OCI-LY1 (cell line): ENCODE results near the gene ABT1.

ENCODE experiments used
- H2AFZ ChIP-seq: fragments of 200-600 bp; sonication (generic), shearing (Covaris generic); 2 replicates; pipeline ENCODE4 v1.6.0; 2014; ENCODE audit warnings: antibody characterized with exemption, mild to moderate bottlenecking, low read length
- H3F3A ChIP-seq: fragments of 200-600 bp; sonication (generic), shearing (Covaris generic); 2 replicates; pipeline ENCODE4 v1.6.0; 2014; ENCODE audit warnings: mild to moderate bottlenecking, antibody characterized with exemption, low read length, moderate library complexity; ENCODE audit not compliant: insufficient read depth
- H3K27ac ChIP-seq: fragments of 200-600 bp; sonication (generic); 2 replicates; pipeline ENCODE4 v1.5.1; 2014; ENCODE audit warnings: low read length, mixed run types, mild to moderate bottlenecking, low read depth; ENCODE audit not compliant: poor library complexity, severe bottlenecking
- H3K27me3 ChIP-seq: fragments of 200-600 bp; sonication (generic); 2 replicates; pipeline ENCODE4 v1.6.0; 2014; ENCODE audit warnings: antibody characterized with exemption, mild to moderate bottlenecking, low read length, moderate library complexity; ENCODE audit not compliant: insufficient read depth
- H3K36me3 ChIP-seq: fragments of 200-600 bp; sonication (generic); 2 replicates; pipeline ENCODE4 v1.6.1; 2014; ENCODE audit warnings: mild to moderate bottlenecking, antibody characterized with exemption, low read length, moderate library complexity, mixed read lengths; ENCODE audit not compliant: insufficient read depth
- H3K4me1 ChIP-seq: fragments of 200-600 bp; sonication (generic); 2 replicates; pipeline ENCODE4 v1.5.1; 2014; ENCODE audit warnings: mild to moderate bottlenecking, low read length, moderate library complexity; ENCODE audit not compliant: insufficient read depth, severe bottlenecking
- H3K4me2 ChIP-seq: fragments of 200-600 bp; sonication (generic), shearing (Covaris generic); 2 replicates; pipeline ENCODE4 v1.6.1; 2014; ENCODE audit warnings: low read length
- H3K4me3 ChIP-seq: fragments of 200-600 bp; sonication (generic); 2 replicates; pipeline ENCODE4 v1.5.1; 2014; ENCODE audit warnings: low read length, low read depth, mild to moderate bottlenecking, mixed read lengths; ENCODE audit not compliant: poor library complexity, severe bottlenecking
- H3K79me2 ChIP-seq: fragments of 200-600 bp; shearing (Covaris generic); 2 replicates; pipeline ENCODE4 v1.6.1; 2016; ENCODE audit warnings: mixed run types, low read length, mixed read lengths; ENCODE audit not compliant: insufficient read depth
- H3K9ac ChIP-seq: fragments of 200-600 bp; sonication (generic), shearing (Covaris generic); 2 replicates; pipeline ENCODE4 v1.6.1; 2014; ENCODE audit warnings: mild to moderate bottlenecking, low read length, mixed read lengths
- H3K9me2 ChIP-seq: fragments of 200-600 bp; sonication (generic), shearing (Covaris generic); 2 replicates; pipeline ENCODE4 v1.6.1; 2014; ENCODE audit warnings: low read depth, mild to moderate bottlenecking, low read length, mixed read lengths
- H3K9me3 ChIP-seq: fragments of 200-600 bp; shearing (Covaris generic); 2 replicates; pipeline ENCODE4 v1.6.1; 2014; ENCODE audit warnings: low read length, mixed read lengths
- H4K20me1 ChIP-seq: fragments of 200-600 bp; sonication (generic), shearing (Covaris generic); 2 replicates; pipeline ENCODE4 v1.6.0; 2016; ENCODE audit warnings: mild to moderate bottlenecking, low read length; ENCODE audit not compliant: insufficient read depth
- EZH2 ChIP-seq: fragments of 200-600 bp; sonication (generic), shearing (Covaris generic); IDR thresholded peaks from 2 replicates; pipeline ENCODE4 v1.8.0; 2017; ENCODE audit warnings: borderline replicate concordance, mixed run types, mild to moderate bottlenecking, antibody characterized with exemption, low read length, moderate library complexity, mixed read lengths
- TF ChIP-seq, protein P1 (sequence below): fragments of 200-600 bp; sonication (generic), shearing (Covaris generic); IDR thresholded peaks from 2 replicates; pipeline ENCODE4 v1.5.1; 2017; ENCODE audit warnings: mild to moderate bottlenecking, antibody characterized with exemption, low read length, moderate library complexity, mixed read lengths

Gene ABT1

DNA sequence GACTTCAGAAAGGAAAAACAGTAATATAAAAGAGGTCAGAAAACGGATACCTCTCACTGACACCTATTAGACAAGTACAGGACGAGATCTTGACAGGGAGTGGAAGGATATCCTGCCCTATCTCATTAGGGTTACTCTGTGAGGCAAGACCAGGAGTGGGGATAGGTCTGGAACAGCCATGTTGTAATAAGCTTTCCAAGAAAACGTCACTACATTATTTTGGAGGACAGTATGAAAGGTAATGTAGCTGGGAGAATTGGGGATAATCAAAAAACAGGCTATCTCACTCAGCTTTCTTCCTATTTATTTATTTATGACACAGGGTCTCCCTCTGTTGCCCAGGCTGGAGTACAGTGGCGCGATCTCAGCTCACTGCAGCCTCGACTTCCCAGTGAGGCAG is 33.3 kb upstream of the ABT1 start:
- Histone ChIP-seq H4K20me1 (no peaks in the 10 kb centered on the region), H3K4me1 (peaks cover 18% of the 10 kb centered on the region), H3K4me2 (peak overlapping the region; percentile 37; the same call in 1 of the 2 replicates), H2AFZ (no peak overlapping the region), H3F3A (0 out of 2 replicates have a peak, but pooled peaks cover 3% of the 10 kb centered on the region), H3K4me3 (no peak overlapping the region), H3K36me3 (no peaks in the 10 kb centered on the region), H3K9me3 (no peaks in the 10 kb centered on the region), H3K27me3 (no peaks in the 10 kb centered on the region), H3K27ac (no peak overlapping the region), H3K9ac (no peak overlapping the region), H3K79me2 (no peaks in the 10 kb centered on the region), H3K9me2 (no peaks in the 10 kb centered on the region)
- no peak for TF ChIP-seq EZH2
- TF ChIP-seq, protein P1, sequence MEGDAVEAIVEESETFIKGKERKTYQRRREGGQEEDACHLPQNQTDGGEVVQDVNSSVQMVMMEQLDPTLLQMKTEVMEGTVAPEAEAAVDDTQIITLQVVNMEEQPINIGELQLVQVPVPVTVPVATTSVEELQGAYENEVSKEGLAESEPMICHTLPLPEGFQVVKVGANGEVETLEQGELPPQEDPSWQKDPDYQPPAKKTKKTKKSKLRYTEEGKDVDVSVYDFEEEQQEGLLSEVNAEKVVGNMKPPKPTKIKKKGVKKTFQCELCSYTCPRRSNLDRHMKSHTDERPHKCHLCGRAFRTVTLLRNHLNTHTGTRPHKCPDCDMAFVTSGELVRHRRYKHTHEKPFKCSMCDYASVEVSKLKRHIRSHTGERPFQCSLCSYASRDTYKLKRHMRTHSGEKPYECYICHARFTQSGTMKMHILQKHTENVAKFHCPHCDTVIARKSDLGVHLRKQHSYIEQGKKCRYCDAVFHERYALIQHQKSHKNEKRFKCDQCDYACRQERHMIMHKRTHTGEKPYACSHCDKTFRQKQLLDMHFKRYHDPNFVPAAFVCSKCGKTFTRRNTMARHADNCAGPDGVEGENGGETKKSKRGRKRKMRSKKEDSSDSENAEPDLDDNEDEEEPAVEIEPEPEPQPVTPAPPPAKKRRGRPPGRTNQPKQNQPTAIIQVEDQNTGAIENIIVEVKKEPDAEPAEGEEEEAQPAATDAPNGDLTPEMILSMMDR, result no peak

DNA sequence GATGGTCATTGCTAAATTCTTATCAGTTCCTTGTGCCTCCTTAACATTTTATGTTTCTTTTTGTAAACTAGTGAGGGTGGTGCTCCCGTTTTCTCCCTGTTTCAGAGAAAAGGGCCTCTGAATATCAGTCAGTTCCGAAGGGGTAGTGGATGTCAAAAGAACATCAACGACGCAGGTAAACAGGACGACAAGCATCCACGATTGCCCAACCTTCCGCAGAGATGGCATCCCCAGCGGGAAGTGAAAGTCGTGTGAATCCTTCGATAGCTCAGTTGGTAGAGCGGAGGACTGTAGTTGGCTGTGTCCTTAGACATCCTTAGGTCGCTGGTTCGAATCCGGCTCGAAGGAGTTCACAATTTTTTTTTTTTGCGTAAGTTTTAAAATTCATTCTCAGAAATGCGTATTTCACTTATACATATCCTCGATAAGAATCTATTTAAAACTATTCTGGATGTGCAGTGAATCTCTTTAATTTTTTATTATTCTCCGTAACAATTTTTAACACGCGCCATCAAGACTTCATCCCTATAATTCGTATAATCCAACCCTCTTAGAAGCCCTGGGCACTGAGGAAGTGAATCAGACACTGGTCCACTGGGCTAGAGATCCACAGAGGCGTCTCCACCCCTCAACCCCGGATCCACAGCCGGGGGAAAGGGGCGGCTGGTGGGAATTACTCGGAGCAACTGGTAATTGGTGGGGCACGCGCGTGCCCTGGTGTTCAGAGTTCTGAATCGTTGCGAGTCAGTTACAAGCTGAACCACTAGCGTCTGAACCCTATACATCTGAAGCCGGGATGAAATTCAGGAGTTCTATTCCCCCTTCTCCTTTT is 27.9 kb upstream of the ABT1 start:
- Histone ChIP-seq H3K9ac (peak overlapping the region; percentile 69), H3K9me3 (no peaks in the 10 kb centered on the region), H4K20me1 (no peaks in the 10 kb centered on the region), H3K4me1 (peaks cover 31% of the 10 kb centered on the region), H3K27me3 (no peaks in the 10 kb centered on the region), H3K4me2 (peak overlapping the region; percentile 85), H3K9me2 (no peaks in the 10 kb centered on the region), H2AFZ (peak overlapping the region; percentile 54; the same call in 1 of the 2 replicates), H3K27ac (no peak overlapping the region), H3F3A (0 out of 2 replicates have a peak, but pooled peaks cover 3% of the 10 kb centered on the region), H3K79me2 (no peaks in the 10 kb centered on the region), H3K36me3 (no peaks in the 10 kb centered on the region), H3K4me3 (peak overlapping the region; percentile 62)
- no peak for TF ChIP-seq EZH2
- TF ChIP-seq, protein P1, result peak; percentile 66

DNA sequence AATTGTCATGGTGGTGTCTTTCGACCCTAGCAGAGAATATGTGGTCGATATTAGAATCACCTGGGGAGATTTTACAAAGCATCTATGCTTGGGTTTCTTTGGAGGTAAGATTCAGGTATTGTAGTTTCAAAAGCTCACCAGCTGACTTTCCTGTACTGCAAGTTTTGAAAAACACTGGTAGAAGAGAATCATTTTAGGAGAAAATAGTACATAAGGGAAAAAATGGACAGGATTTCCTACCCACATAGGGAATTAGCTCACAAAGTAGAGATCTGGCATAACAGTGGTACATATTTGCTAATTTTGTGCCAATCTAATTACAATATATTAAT is 27.4 kb upstream of the ABT1 start:
- Histone ChIP-seq H3K4me1 (peaks cover 28% of the 10 kb centered on the region), H3K9me3 (no peaks in the 10 kb centered on the region), H3K9ac (no peak overlapping the region), H4K20me1 (no peaks in the 10 kb centered on the region), H3K4me3 (peak overlapping the region; percentile 62), H3K4me2 (peak overlapping the region; percentile 85), H3F3A (0 out of 2 replicates have a peak, but pooled peaks cover 3% of the 10 kb centered on the region), H3K27me3 (no peaks in the 10 kb centered on the region), H3K9me2 (no peaks in the 10 kb centered on the region), H2AFZ (no peak overlapping the region), H3K79me2 (no peaks in the 10 kb centered on the region), H3K36me3 (no peaks in the 10 kb centered on the region), H3K27ac (no peak overlapping the region)
- TF ChIP-seq EZH2, result no peak
- TF ChIP-seq, protein P1, result no peak
